Adrenal gland (tissue), 12 donors: ENCODE data around the gene MCU. TPM values are rescaled to one million over a fixed set of nuclear protein-coding genes. Genes with fewer than 3 reads are reported as not detected.

ENCODE experiments used
- DNase-seq, 7 donors: peaks; one replicate each; pipeline ENCODE4 v3.0.0-alpha.2; 2019 to 2020
- H3K27ac ChIP-seq, 5 donors: fragments of 200-600 bp; sonication (generic) in 4 of 5; 1 replicate in 3 of 5; 2 replicates in 2 of 5; pipeline versions ENCODE4 v1.5.1 to v1.8.0; 2016 to 2020; ENCODE audit warnings: mild to moderate bottlenecking in 1 of 5
- H3K27me3 ChIP-seq: fragments of 200-600 bp; 2 replicates; pipeline ENCODE4 v1.8.0; 2021
- H3K36me3 ChIP-seq, 2 donors: fragments of 200-600 bp; replicated peaks in 1 of 2; 1 replicate in 1 of 2; 2 replicates in 1 of 2; pipeline versions ENCODE4 v1.5.1 to v1.8.0; 2018 to 2022
- H3K4me1 ChIP-seq, 2 donors: fragments of 200-600 bp; replicated peaks in 1 of 2; 1 replicate in 1 of 2; 2 replicates in 1 of 2; pipeline versions ENCODE4 v1.5.1 to v1.8.0; 2018 to 2021
- H3K4me3 ChIP-seq, 4 donors: fragments of 200-600 bp; sonication (generic) in 3 of 4; one replicate each; pipeline ENCODE4 v1.5.1; 2016 to 2018
- H3K9me3 ChIP-seq, 3 donors: fragments of 200-600 bp; sonication (generic) in 1 of 3; replicated peaks in 1 of 3; 1 replicate in 2 of 3; 2 replicates in 1 of 3; pipeline versions ENCODE4 v1.5.1 to v1.8.0; 2016 to 2021
- CTCF ChIP-seq, 6 experiments: fragments of 450-650 bp in 4 of 6; fragments of 200-600 bp in 2 of 6; sonication (generic) in 1 of 6; IDR thresholded peaks; 1 replicate in 5 of 6; 2 replicates in 1 of 6; pipeline versions ENCODE4 v1.5.1 to v1.8.0; 2016 to 2021; ENCODE audit warnings: antibody characterized with exemption in 6 of 6, mild to moderate bottlenecking in 2 of 6, moderate library complexity in 1 of 6
- POLR2A ChIP-seq, 2 donors: fragments of 450-650 bp; IDR thresholded peaks; one replicate each; pipeline ENCODE4 v1.6.1; 2017; ENCODE audit warnings: antibody characterized with exemption in 2 of 2, mild to moderate bottlenecking in 2 of 2, moderate library complexity in 1 of 2
- WGBS, 4 donors: extraction: QIAGEN DNeasy Blood & Tissue Kit in 2 of 4; methylation state at CpG; one replicate each; pipeline versions ENCODE4 v1.1.5 to v1.1.7; 2013 to 2017; 5-methylcytosine and 5-hydroxymethylcytosine counted together
- intact Hi-C, 2 donors: fragments of 100-400 bp; cut with DNase I; formaldehyde crosslinking; loops; one replicate each; pipeline versions ENCODE4 v1.14.1 to v1.15.0; 2022 to 2023
- polyA plus RNA-seq, 3 donors: library from polyadenylated mRNA; stranded (reverse); fragments of 200-250 nt in 2 of 3; fragments of 350-450 nt in 1 of 3; fragmentation: Illumina TruSeq in 1 of 3; extraction: RNeasy Lipid Tissue Mini Kit (QIAGEN cat#74804) in 1 of 3; gene quantifications; one replicate each; pipeline ENCODE4 v1.2.3, GENCODE V29; 2013 to 2014
- total RNA-seq, 9 donors: library from RNA; depleted of rRNA in 4 of 9; stranded (reverse); fragments of >200 nt in 4 of 9; fragments of 120-200 nt in 1 of 9; fragmentation: NEBNext Ultra II Directional in 1 of 9; extraction: Animal tissue kit (Norgen Biotek cat#: 25700) in 1 of 9; gene quantifications; one replicate each; pipeline versions ENCODE4 v1.1.0 to v1.2.4, GENCODE V29; 2013 to 2023
- donor health status: healthy with polysubstance abuse.
- donor health status: Bipolar disorder and iron deficiency.
- donor health status: DM: yes; HTN: yes; CAD: no.
- donor health status: DM: no; HTN: no; CAD: no.
- donor health status: DM: no; HTN: no; CAD: no.
- donor health status: DM: yes; HTN: yes; CAD: no.

Gene MCU
- total and polyA plus RNA-seq, 12 donors: 6.4 to 22.2 (median 14.9) TPM

- Histone ChIP-seq H3K27me3 (no peaks in the 10 kb centered on the region), H3K36me3 (no peaks in the 10 kb centered on the region), H3K27ac (no peak overlapping the region), H3K9me3 (no peaks in the 10 kb centered on the region), H3K4me3 (no peak overlapping the region), H3K4me1 (no peaks in the 10 kb centered on the region)
- TF ChIP-seq POLR2A (IDR thresholded peaks at IDR 0.05) (no peak), CTCF (IDR thresholded peaks at IDR 0.05) (no peak)
- no peak for DNase-seq
- intact Hi-C loops: loop anchor here (5.0 to 10.0 kb wide), 3 partner anchors 138 to 465 kb away; partner anchors contain the start of gene MCU (in 2 of the 2)
Observed at GRCh38 chr10:72832701-72833100, 140.8 kb downstream of the MCU start.

- H3K4me1 ChIP-seq: no peaks in the 10 kb centered on the region
Observed at GRCh38 chr10:72834183-72834825, 142.4 kb downstream of the MCU start.

GRCh38 chr10:72840319-72840718 is 148.4 kb downstream of the MCU start:
- TF ChIP-seq POLR2A (IDR thresholded peaks at IDR 0.05): no peak
- TF ChIP-seq CTCF (IDR thresholded peaks at IDR 0.05): no peak
- no peaks in the 10 kb centered on the region for H3K9me3 ChIP-seq
- DNase-seq: no peak
- H3K27ac ChIP-seq: no peak overlapping the region
- H3K4me1 ChIP-seq: no peaks in the 10 kb centered on the region
- H3K36me3 ChIP-seq: no peaks in the 10 kb centered on the region
- intact Hi-C loops: no loop called here
- H3K27me3 ChIP-seq: no peaks in the 10 kb centered on the region
- no peak overlapping the region for H3K4me3 ChIP-seq

More at GRCh38 chr10:72834183-72834825, 142.4 kb downstream of the MCU start:
- no peak overlapping the region for H3K4me3 ChIP-seq
- no peak overlapping the region for H3K27ac ChIP-seq
- 65 to 74% (median 68%) methylated on average over 5 of the region's 5 CpGs for WGBS, 4 donors
- H3K27me3 ChIP-seq: no peaks in the 10 kb centered on the region
- peak; percentile 36 to 74 (median 55) for DNase-seq
- peak; percentile 46 to 86 (median 76) for TF ChIP-seq CTCF (IDR thresholded peaks at IDR 0.05)
- no peak for TF ChIP-seq POLR2A (IDR thresholded peaks at IDR 0.05)
- no peaks in the 10 kb centered on the region for H3K36me3 ChIP-seq
- intact Hi-C loops: loop anchor here (5.0 to 10.0 kb wide), 3 partner anchors 140 to 467 kb away; partner anchors contain the start of gene MCU (in 2 of the 2)
- H3K9me3 ChIP-seq: no peaks in the 10 kb centered on the region

- Histone ChIP-seq H3K36me3 (no peaks in the 10 kb centered on the region), H3K27me3 (no peaks in the 10 kb centered on the region), H3K9me3 (no peaks in the 10 kb centered on the region), H3K4me1 (no peaks in the 10 kb centered on the region), H3K4me3 (no peak overlapping the region), H3K27ac (no peak overlapping the region)
- no peak for TF ChIP-seq POLR2A (IDR thresholded peaks at IDR 0.05)
- TF ChIP-seq CTCF (IDR thresholded peaks at IDR 0.05): no peak
- 75 to 92% (median 78%) methylated on average over 5 of the region's 5 CpGs for WGBS, 4 donors
- DNase-seq: no peak
- intact Hi-C loops: no loop called here
Observed at GRCh38 chr10:72841487-72841886, 149.5 kb downstream of the MCU start.
